Vagina (tissue), 2 donors: ENCODE data around the gene TEC. TPM values are rescaled to one million over a fixed set of nuclear protein-coding genes. Genes with fewer than 3 reads are reported as not detected.

Experiments
- DNase-seq, 2 donors: peaks; one replicate each; pipeline ENCODE4 v3.0.0-alpha.2; 2017; ENCODE audit errors: extremely low spot score in 2 of 2
- H3K27ac ChIP-seq: fragments of 200-600 bp; sonication (generic); one replicate; pipeline ENCODE4 v1.5.1; 2019
- H3K27me3 ChIP-seq: fragments of 200-600 bp; sonication (generic); one replicate; pipeline ENCODE4 v1.5.1; 2019
- H3K36me3 ChIP-seq, 2 donors: fragments of 200-600 bp; sonication (generic); one replicate each; pipeline ENCODE4 v1.5.1; 2017 to 2019
- H3K4me1 ChIP-seq: fragments of 200-600 bp; sonication (generic); one replicate; pipeline ENCODE4 v1.5.1; 2019
- H3K4me3 ChIP-seq, 2 donors: fragments of 200-600 bp; sonication (generic); 1 replicate in 1 of 2; 2 replicates in 1 of 2; pipeline ENCODE4 v1.5.1; 2016 to 2019
- H3K9me3 ChIP-seq: fragments of 200-600 bp; sonication (generic); one replicate; pipeline ENCODE4 v1.5.1; 2019
- CTCF ChIP-seq, 3 experiments: fragments of 450-650 bp in 2 of 3; fragments of 200-600 bp in 1 of 3; sonication (generic) in 1 of 3; IDR thresholded peaks; one replicate each; pipeline ENCODE4 v1.5.1; 2017 to 2019; ENCODE audit warnings: antibody characterized with exemption in 3 of 3, mild to moderate bottlenecking in 2 of 3, moderate library complexity in 2 of 3
- POLR2A ChIP-seq, 2 donors: fragments of 450-650 bp; IDR thresholded peaks; one replicate each; pipeline ENCODE4 v1.6.1; 2017; ENCODE audit warnings: antibody characterized with exemption in 2 of 2, mild to moderate bottlenecking in 2 of 2, moderate library complexity in 2 of 2
- POLR2AphosphoS5 ChIP-seq, 2 donors: sonication (generic); formaldehyde crosslinking; IDR thresholded peaks; one replicate each; pipeline ENCODE4 v1.9.0; 2017; ENCODE audit warnings: antibody characterized with exemption in 2 of 2, mild to moderate bottlenecking in 2 of 2, low read depth in 1 of 2; ENCODE audit not compliant: insufficient read depth in 1 of 2
- intact Hi-C: fragments of 100-400 bp; cut with DNase I; formaldehyde crosslinking; loops from one replicate; pipeline ENCODE4 v1.15.1; 2023
- small RNA-seq: library from RNA; depleted of rRNA; stranded (forward); fragments of <200 nt; gene quantifications from one replicate; pipeline ENCODE3, GENCODE V24; 2016
- total RNA-seq: library from RNA; depleted of rRNA; stranded (reverse); fragments of >200 nt; gene quantifications from one replicate; pipeline ENCODE4 v1.2.3, GENCODE V29; 2016

Gene TEC
- total RNA-seq, 1 donor from 2014 or later = 9.3 TPM

DNA sequence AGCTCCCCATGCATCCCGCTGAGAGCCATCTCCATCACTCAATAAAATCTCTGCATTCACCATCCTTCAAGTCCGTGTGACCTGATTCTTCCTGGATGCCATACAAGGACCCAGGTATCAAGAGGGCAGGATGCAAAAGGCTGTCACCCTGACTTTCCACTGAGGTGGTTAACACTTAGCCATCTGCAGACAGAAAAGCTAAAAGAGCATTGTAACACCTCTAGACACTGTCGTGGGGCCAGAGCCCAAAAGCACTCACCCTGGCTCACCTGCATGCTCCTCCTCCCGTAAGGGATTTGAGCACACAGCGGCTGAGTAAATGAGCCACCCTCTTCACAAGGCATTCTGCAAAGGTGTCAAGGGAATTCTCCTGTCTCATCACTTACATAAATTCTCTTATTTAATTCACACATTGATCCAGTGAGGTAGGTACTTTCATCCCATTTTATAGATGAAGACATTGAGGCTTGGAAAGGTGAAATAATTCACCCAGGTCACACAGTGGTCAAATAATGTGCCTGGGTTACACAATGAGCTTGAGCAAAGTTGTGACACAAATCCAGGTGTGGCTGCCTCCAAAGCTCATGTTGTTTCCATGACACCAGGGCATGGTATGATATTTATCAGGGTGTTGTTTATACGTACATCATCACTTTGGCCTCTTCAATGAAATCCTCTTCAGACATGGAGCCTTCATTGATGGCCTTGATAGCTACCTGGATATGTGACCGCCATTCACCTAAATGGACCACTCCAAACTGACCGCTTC is 183.6 kb downstream of the TEC start:
- no peak for DNase-seq
- Histone ChIP-seq H3K27ac (no peak overlapping the region), H3K27me3 (no peaks in the 10 kb centered on the region), H3K4me1 (no peaks in the 10 kb centered on the region), H3K9me3 (no peaks in the 10 kb centered on the region), H3K36me3 (no peaks in the 10 kb centered on the region), H3K4me3 (no peak overlapping the region)
- intact Hi-C loops = no loop called here
- TF ChIP-seq POLR2A (IDR thresholded peaks at IDR 0.05) (no peak), POLR2AphosphoS5 (IDR thresholded peaks at IDR 0.05; ENCODE audit: insufficient read depth in 1 of 2, low read depth in 1 of 2) (no peak), CTCF (IDR thresholded peaks at IDR 0.05) (no peak)

Small RNAs within 50 kb of the gene (small RNA-seq; reads per million reads assigned to genes)
- gene RF00019 (not detected), gene RF00026 (not detected), gene RNU6-838P (not detected)

Other genes with a start within 250 kb of the TEC start
- gene TXK, start 135.6 kb downstream of the TEC start, total RNA-seq = 8.1 TPM
- 39.5 TPM for gene SLAIN2, start 71.7 kb upstream of the TEC start, total RNA-seq
- gene SLC10A4, start 213.5 kb upstream of the TEC start, total RNA-seq = 6.6 TPM
- 2.5 TPM for gene ZAR1, start 220.4 kb upstream of the TEC start, total RNA-seq